K562 (cell line): ENCODE measurements around the gene LINS1. TPM values are rescaled to one million over a fixed set of nuclear protein-coding genes. Genes with fewer than 3 reads are reported as not detected.
A peak's percentile ranks its signal among the peaks of the same experiment; 100 is the strongest.

Experiments
- ATAC-seq: fragments of 200-7000 bp; cut with Tn5 transposase; 3 replicates; pipeline ENCODE4 v1.9.1; 2020; ENCODE audit warnings: moderate library complexity
- BruUV-seq: library from RNA; stranded (reverse); fragments of 400-500 nt; replicated peaks from 2 replicates; lab custom pipeline; 2021; lab: Mats Ljungman, UMichigan
- CTCF ChIA-PET: fragments of 300-600 bp; formaldehyde crosslinking; extraction: SDS; loops from one replicate; lab custom pipeline; 2021; ENCODE audit warnings: low intra/inter-chr PET ratio; lab: Yijun Ruan, JAX
- POLR2A ChIA-PET: fragments of 300-600, 350-650 bp; sonication (Branson Sonifier 250); formaldehyde crosslinking; extraction: SDS; loops from one replicate; lab custom pipeline; 2021; ENCODE audit warnings: antibody characterized with exemption, inconsistent platforms; lab: Yijun Ruan, JAX
- DNase-seq, 4 experiments: peaks; one replicate each; pipeline versions ENCODE4 v3.0.0 to v3.0.0-alpha.2; 2011 to 2018; ENCODE audit warnings: low spot score in 3 of 4, mixed read lengths in 3 of 4; ENCODE audit errors: extremely low read depth in 1 of 4
- FAIRE-seq: peaks from 2 replicates; lab custom pipeline; 2011; peaks lifted over from hg19 to GRCh38; lab: Jason Lieb, UNC
- H2AFZ ChIP-seq: 2 replicates; pipeline ENCODE4 v1.6.0; 2011; ENCODE audit warnings: low read depth, low read length, control low read depth, inconsistent platforms
- H3K27ac ChIP-seq: fragments of 200-600 bp; 3 replicates; pipeline ENCODE4 v1.8.0; 2011; ENCODE audit warnings: low read depth, mild to moderate bottlenecking, control low read depth, inconsistent platforms, low read length, moderate library complexity, mixed read lengths; ENCODE audit errors: extremely low read depth
- H3K27me3 ChIP-seq, 2 experiments: fragments of 300-600 bp in 1 of 2; 2 replicates in 1 of 2; 3 replicates in 1 of 2; pipeline versions ENCODE4 v1.6.0 to v1.8.0; 2011; ENCODE audit warnings: inconsistent platforms in 2 of 2, low read length in 2 of 2, mild to moderate bottlenecking in 1 of 2, mixed read lengths in 1 of 2, moderate library complexity in 1 of 2; ENCODE audit not compliant: control insufficient read depth in 2 of 2, insufficient read depth in 2 of 2
- H3K36me3 ChIP-seq: fragments of 300-600 bp; 3 replicates; pipeline ENCODE4 v1.8.0; 2011; ENCODE audit warnings: mild to moderate bottlenecking, low read length, inconsistent platforms; ENCODE audit not compliant: control insufficient read depth, insufficient read depth
- H3K4me1 ChIP-seq, 2 experiments: fragments of 200-600 bp in 1 of 2; replicated peaks in 1 of 2; 2 replicates in 1 of 2; 3 replicates in 1 of 2; pipeline versions ENCODE4 v1.5.1 to v1.8.0; 2011; ENCODE audit warnings: inconsistent platforms in 2 of 2, low read length in 2 of 2, mild to moderate bottlenecking in 1 of 2, mixed read lengths in 1 of 2, moderate library complexity in 1 of 2; ENCODE audit not compliant: control insufficient read depth in 2 of 2, insufficient read depth in 2 of 2
- H3K4me2 ChIP-seq: 2 replicates; pipeline ENCODE4 v1.6.1; 2011; ENCODE audit warnings: low read length, control low read depth, inconsistent platforms, mixed read lengths; ENCODE audit not compliant: insufficient read depth
- H3K4me3 ChIP-seq: fragments of 200-600 bp; sonication (generic), shearing (Covaris generic); 2 replicates; pipeline ENCODE4 v1.5.1; 2016; ENCODE audit warnings: control low read depth, inconsistent platforms
- H3K79me2 ChIP-seq: fragments of 200-600 bp; 3 replicates; pipeline ENCODE4 v1.8.0; 2011; ENCODE audit warnings: low read length, inconsistent platforms; ENCODE audit not compliant: control insufficient read depth, insufficient read depth
- H3K9ac ChIP-seq, 2 experiments: 2 replicates each; pipeline versions ENCODE4 v1.6.0 to v1.6.1; 2011; ENCODE audit warnings: low read depth in 2 of 2, low read length in 2 of 2, control low read depth in 1 of 2, inconsistent platforms in 1 of 2, mild to moderate bottlenecking in 1 of 2, mixed read lengths in 1 of 2; ENCODE audit not compliant: insufficient read depth in 1 of 2
- H3K9me1 ChIP-seq: one replicate; pipeline ENCODE4 v1.6.0; 2011; ENCODE audit warnings: inconsistent platforms, mild to moderate bottlenecking, low read length, moderate library complexity; ENCODE audit not compliant: control insufficient read depth, insufficient read depth
- H3K9me3 ChIP-seq: replicated peaks from 2 replicates; pipeline ENCODE4 v1.5.1; 2011; ENCODE audit warnings: low read depth, low read length, inconsistent platforms; ENCODE audit not compliant: control insufficient read depth, insufficient read depth
- H4K20me1 ChIP-seq: replicated peaks from 2 replicates; pipeline ENCODE4 v1.6.1; 2011; ENCODE audit warnings: low read length, inconsistent platforms, mixed read lengths; ENCODE audit not compliant: control insufficient read depth, insufficient read depth
- ARID3B ChIP-seq: fragments of 250-450 bp; sonication (Bioruptor Pico); IDR thresholded peaks from 2 replicates; pipeline ENCODE4 v1.4.0; 2020; ENCODE audit warnings: borderline replicate concordance
- BCOR ChIP-seq: fragments of 450-650 bp; IDR thresholded peaks from 2 replicates; pipeline ENCODE4 v1.6.1; 2016
- CEBPZ ChIP-seq: fragments of 150-350 bp; IDR thresholded peaks from 2 replicates; pipeline ENCODE4 v1.6.1; 2014; ENCODE audit warnings: low read depth, mild to moderate bottlenecking, low read length, borderline replicate concordance
- CHD1 ChIP-seq: fragments of 200-600 bp; sonication (generic); IDR thresholded peaks from one replicate; pipeline ENCODE4 v1.6.1; 2012; ENCODE audit warnings: mild to moderate bottlenecking, moderate library complexity, low read length, inconsistent platforms
- FOXJ3 ChIP-seq: sonication (generic); formaldehyde crosslinking; IDR thresholded peaks from 2 replicates; pipeline ENCODE4 v1.4.0; 2020; ENCODE audit warnings: mild to moderate bottlenecking, missing genetic modification reagents
- HDAC8 ChIP-seq: fragments of 450-650 bp; IDR thresholded peaks from 2 replicates; pipeline ENCODE4 v1.6.1; 2016; ENCODE audit warnings: mild to moderate bottlenecking, missing genetic modification characterization, moderate library complexity, missing compliant biosample characterization
- HSF4 ChIP-seq: fragments of 250-450 bp; sonication (Bioruptor Pico); IDR thresholded peaks from 2 replicates; pipeline ENCODE4 v2.1.2; 2022; ENCODE audit warnings: mild to moderate bottlenecking, moderate library complexity, borderline replicate concordance
- NCOA6 ChIP-seq: fragments of 450-650 bp; IDR thresholded peaks from 2 replicates; pipeline ENCODE4 v1.6.1; 2017; ENCODE audit warnings: mild to moderate bottlenecking
- RFX5 ChIP-seq: IDR thresholded peaks from 2 replicates; pipeline ENCODE4 v1.6.1; 2011; ENCODE audit warnings: low read depth, mild to moderate bottlenecking, improper control_type of control experiment, low read length
- RFX7 ChIP-seq: fragments of 250-450 bp; sonication (Bioruptor Pico); IDR thresholded peaks from 2 replicates; pipeline ENCODE4 v1.5.1; 2021; ENCODE audit warnings: mild to moderate bottlenecking
- SMARCC2 ChIP-seq: fragments of 450-650 bp; IDR thresholded peaks from 2 replicates; pipeline ENCODE4 v1.6.1; 2017; ENCODE audit warnings: antibody characterized with exemption, moderate library complexity, mild to moderate bottlenecking, low read depth
- ZMIZ1 ChIP-seq, 2 experiments: fragments of 150-350 bp in 1 of 2; IDR thresholded peaks; 2 replicates each; pipeline ENCODE4 v1.6.1; 2012 to 2016; ENCODE audit warnings: low read depth in 2 of 2, low read length in 2 of 2, mild to moderate bottlenecking in 1 of 2, moderate library complexity in 1 of 2
- WGBS: fragments of 100-300 bp; shearing (Covaris generic); methylation state at CpG from one replicate; pipeline ENCODE4 v1.1.6; 2016; ENCODE audit warnings: low coverage, mixed read lengths; ENCODE audit not compliant: insufficient coverage; ENCODE audit errors: missing lambda C conversion rate; 5-methylcytosine and 5-hydroxymethylcytosine counted together
- in situ Hi-C: fragments of 300-500 bp; cut with MboI; formaldehyde crosslinking; loops from 4 replicates; pipeline ENCODE4 v1.15.0; 2018; ENCODE audit warnings: inconsistent platforms, mixed read lengths
- intact Hi-C: fragments of 100-400 bp; cut with micrococcal nuclease; formaldehyde crosslinking; loops from 2 replicates; pipeline ENCODE4 v1.14.2; 2022
- polyA plus RNA-seq, 8 experiments: library from polyadenylated mRNA; depleted of rRNA in 4 of 8; stranded (reverse) in 5 of 8; unstranded in 3 of 8; fragments of >200 nt; fragmentation: Nextera tagmentation in 2 of 8; fragmentation: Illumina TruSeq in 1 of 8; extraction: Ambion mirVana in 2 of 8; extraction: Trizol in 1 of 8; gene quantifications; 2 replicates each; pipeline versions ENCODE4 v1.2.1 to v1.2.3, GENCODE V29; 2011 to 2014; ENCODE audit warnings: inconsistent platforms in 1 of 8, missing spikeins in 1 of 8
- total RNA-seq, 7 experiments: library from RNA; depleted of rRNA in 6 of 7; stranded (reverse); fragments of >200 nt in 6 of 7; fragmentation: Illumina TruSeq in 2 of 7; extraction: Trizol in 2 of 7; gene quantifications; 2 replicates each; pipeline versions ENCODE4 v1.2.1 to v1.2.3, GENCODE V29; 2011 to 2021; ENCODE audit warnings: low replicate concordance in 1 of 7

LINS1 gene
- total and polyA plus RNA-seq, 9 of the 15 experiments (the other 6 are each of a cell fraction or from before 2014, with no cell fraction given): 15.4 to 31.4 (median 24.6) TPM

- Histone ChIP-seq H3K27me3 (no peaks in the 10 kb centered on the region), H4K20me1 (peaks cover 3% of the 10 kb centered on the region; the same call in 1 of the 2 replicates), H3K79me2 (peaks cover 90% of the 10 kb centered on the region), H3K27ac (peak overlapping the region; percentile 81), H3K9ac (peak overlapping the region; percentile 93 to 96), H3K4me2 (peak overlapping the region; percentile 95), H2AFZ (peak overlapping the region; percentile 80), H3K4me1 (peaks cover 11 to 29% of the 10 kb centered on the region in 2 experiments), H3K4me3 (peak overlapping the region; percentile 95), H3K9me3 (no peaks in the 10 kb centered on the region), H3K36me3 (peaks cover 22% of the 10 kb centered on the region; the same call in 2 of the 3 replicates), H3K9me1 (no peaks in the 10 kb centered on the region)
- in situ Hi-C loops (no loop called here), intact Hi-C loops (no loop called here)
- ATAC-seq (peak; percentile 21), DNase-seq (no peak), FAIRE-seq (no peak)
- BruUV-seq: TSS peak; percentile 51
- POLR2A ChIA-PET: interaction anchor here (0.6 to 1.0 kb wide), 4 partner anchors 9 to 887 kb away, joined by 4 read pairs; no protein-coding TSS in a partner anchor
- WGBS: 0% methylated on average over 17 of the region's 21 CpGs
- CTCF ChIA-PET: no interaction called here
- TF ChIP-seq SMARCC2 (peak; percentile 23; the same call in 1 of the 2 replicates), HDAC8 (0 out of 2 replicates have a peak, but pooled peaks have one; percentile 30), NCOA6 (no peak), CEBPZ (no peak), BCOR (no peak), RFX7 (CRISPR knock-in tag) (no peak), HSF4 (CRISPR knock-in tag) (no peak), ZMIZ1 (IDR thresholded peaks at IDR 0.05; ENCODE audit: low read depth in 2 of 2, low read length in 2 of 2) (no peak), CHD1 (peak; percentile 42), RFX5 (no peak), FOXJ3 (CRISPR knock-in tag) (no peak), ARID3B (CRISPR knock-in tag) (no peak)
These were observed 344 bp downstream of the LINS1 start for GRCh38 chr15:100601617-100602063.
